Measurements from ENCODE around the gene SHQ1.

SHQ1 gene

DNA sequence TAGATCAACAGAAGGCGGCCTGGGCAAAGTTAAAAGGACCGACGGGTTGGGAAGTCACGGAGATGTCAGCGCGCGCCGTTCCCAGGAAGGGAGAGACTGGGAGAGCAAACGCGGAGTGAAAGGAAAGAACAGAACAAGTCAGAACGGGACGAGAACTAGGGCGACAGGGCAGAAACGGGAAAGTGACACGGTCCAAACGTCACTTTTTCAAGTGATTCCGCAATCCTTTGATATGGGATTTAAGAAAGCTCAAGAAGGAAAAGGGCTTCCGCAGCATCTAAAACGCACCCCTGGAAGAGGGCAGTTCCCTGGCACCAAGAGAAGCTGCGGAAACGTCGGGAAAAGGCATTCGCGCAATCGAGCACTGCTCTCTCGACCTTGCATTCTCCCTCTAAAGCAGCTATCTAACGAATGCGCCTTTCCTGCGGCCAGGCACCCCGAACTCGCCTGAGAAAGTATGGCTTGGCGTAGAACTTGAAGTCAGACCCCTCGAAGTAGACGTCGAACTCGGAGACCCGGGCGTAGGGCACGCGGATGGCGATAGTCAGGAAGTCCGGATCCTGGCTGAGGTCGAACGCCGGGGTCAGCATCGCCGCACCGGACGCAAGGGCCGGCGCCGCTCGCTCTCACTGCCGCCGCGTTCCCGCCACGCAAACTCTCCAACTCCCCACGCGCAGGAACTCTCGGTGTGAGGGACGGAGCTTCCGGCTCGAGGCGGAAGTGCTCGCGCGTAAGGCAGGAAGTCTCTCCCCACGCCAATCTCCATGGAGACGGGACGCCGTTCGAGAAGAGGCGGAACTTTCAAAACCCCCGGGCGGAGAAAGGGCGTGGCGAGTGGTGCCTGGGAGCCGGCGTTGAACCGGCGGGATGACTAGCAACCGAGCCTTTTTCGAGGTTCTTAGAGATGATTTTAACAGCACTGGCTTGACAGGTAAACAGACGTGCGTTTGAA, at the start of gene SHQ1:
Gene SHQ1 (minus strand): TSS at position 695 of the 952 bp plus-strand sequence. CDS start 105 bp downstream, at position 590.
- TF ChIP-seq EZH2 (IDR thresholded peaks at IDR 0.05; ENCODE audit: borderline replicate concordance, low read length) = no peak
- TF ChIP-seq, protein P1, sequence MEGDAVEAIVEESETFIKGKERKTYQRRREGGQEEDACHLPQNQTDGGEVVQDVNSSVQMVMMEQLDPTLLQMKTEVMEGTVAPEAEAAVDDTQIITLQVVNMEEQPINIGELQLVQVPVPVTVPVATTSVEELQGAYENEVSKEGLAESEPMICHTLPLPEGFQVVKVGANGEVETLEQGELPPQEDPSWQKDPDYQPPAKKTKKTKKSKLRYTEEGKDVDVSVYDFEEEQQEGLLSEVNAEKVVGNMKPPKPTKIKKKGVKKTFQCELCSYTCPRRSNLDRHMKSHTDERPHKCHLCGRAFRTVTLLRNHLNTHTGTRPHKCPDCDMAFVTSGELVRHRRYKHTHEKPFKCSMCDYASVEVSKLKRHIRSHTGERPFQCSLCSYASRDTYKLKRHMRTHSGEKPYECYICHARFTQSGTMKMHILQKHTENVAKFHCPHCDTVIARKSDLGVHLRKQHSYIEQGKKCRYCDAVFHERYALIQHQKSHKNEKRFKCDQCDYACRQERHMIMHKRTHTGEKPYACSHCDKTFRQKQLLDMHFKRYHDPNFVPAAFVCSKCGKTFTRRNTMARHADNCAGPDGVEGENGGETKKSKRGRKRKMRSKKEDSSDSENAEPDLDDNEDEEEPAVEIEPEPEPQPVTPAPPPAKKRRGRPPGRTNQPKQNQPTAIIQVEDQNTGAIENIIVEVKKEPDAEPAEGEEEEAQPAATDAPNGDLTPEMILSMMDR (IDR thresholded peaks at IDR 0.05; ENCODE audit: low read length) = no peak
- no peaks in the 10 kb centered on the region for H3K9me3 ChIP-seq (ENCODE audit: low read length)
- H3K4me3 ChIP-seq (ENCODE audit: low read depth, low read length, poor library complexity, severe bottlenecking) = peak within 1 kb of the TSS; percentile 97
- H2AFZ ChIP-seq (ENCODE audit: low read length) = peak within 1 kb of the TSS; percentile 41; the same call in 1 of the 2 replicates
- no peaks in the 10 kb centered on the region for H3K9me2 ChIP-seq (ENCODE audit: low read depth, low read length)
- H3K4me2 ChIP-seq (ENCODE audit: low read length) = peak within 1 kb of the TSS; percentile 83
- H3K79me2 ChIP-seq (ENCODE audit: insufficient read depth, low read length) = peaks cover 27% of the 10 kb centered on the region
- H3K27ac ChIP-seq (ENCODE audit: low read depth, low read length, poor library complexity, severe bottlenecking) = peak within 1 kb of the TSS; percentile 27
- 0 out of 2 replicates have a peak, but pooled peaks cover 5% of the 10 kb centered on the region for H3K36me3 ChIP-seq (ENCODE audit: insufficient read depth, low read length)
- H4K20me1 ChIP-seq (ENCODE audit: insufficient read depth, low read length) = no peaks in the 10 kb centered on the region
- peak within 1 kb of the TSS; percentile 86 for H3K9ac ChIP-seq (ENCODE audit: low read length)
- H3K27me3 ChIP-seq (ENCODE audit: insufficient read depth, low read length) = no peaks in the 10 kb centered on the region
- H3F3A ChIP-seq (ENCODE audit: insufficient read depth, low read length) = no peaks in the 10 kb centered on the region
- H3K4me1 ChIP-seq (ENCODE audit: insufficient read depth, low read length, severe bottlenecking) = peaks cover 34% of the 10 kb centered on the region

DNA sequence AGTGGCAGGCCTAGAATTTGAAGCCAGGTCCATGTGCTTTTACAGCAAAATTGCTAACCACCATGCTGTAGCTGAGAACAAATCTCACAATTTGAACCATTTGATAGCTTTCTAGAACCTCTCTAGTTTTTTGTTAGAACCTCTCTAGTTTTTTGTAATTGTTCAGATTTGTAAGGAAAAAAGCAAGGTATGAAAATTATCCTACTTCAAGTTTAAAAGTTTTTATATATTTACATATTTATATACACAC, 49.4 kb upstream of the SHQ1 start:
- no peaks in the 10 kb centered on the region for H3K79me2 ChIP-seq (ENCODE audit: insufficient read depth, low read length)
- no peak overlapping the region for H3K4me3 ChIP-seq (ENCODE audit: low read depth, low read length, poor library complexity, severe bottlenecking)
- H3K4me1 ChIP-seq (ENCODE audit: insufficient read depth, low read length, severe bottlenecking) = no peaks in the 10 kb centered on the region
- no peaks in the 10 kb centered on the region for H3K36me3 ChIP-seq (ENCODE audit: insufficient read depth, low read length)
- no peaks in the 10 kb centered on the region for H3F3A ChIP-seq (ENCODE audit: insufficient read depth, low read length)
- H3K27ac ChIP-seq (ENCODE audit: low read depth, low read length, poor library complexity, severe bottlenecking) = no peak overlapping the region
- no peak overlapping the region for H2AFZ ChIP-seq (ENCODE audit: low read length)
- no peaks in the 10 kb centered on the region for H4K20me1 ChIP-seq (ENCODE audit: insufficient read depth, low read length)
- H3K9me3 ChIP-seq (ENCODE audit: low read length) = no peaks in the 10 kb centered on the region
- no peaks in the 10 kb centered on the region for H3K9me2 ChIP-seq (ENCODE audit: low read depth, low read length)
- no peak for TF ChIP-seq EZH2 (IDR thresholded peaks at IDR 0.05; ENCODE audit: borderline replicate concordance, low read length)
- TF ChIP-seq, protein P1 (IDR thresholded peaks at IDR 0.05; ENCODE audit: low read length) = no peak
- no peak overlapping the region for H3K9ac ChIP-seq (ENCODE audit: low read length)
- H3K4me2 ChIP-seq (ENCODE audit: low read length) = no peak overlapping the region
- no peaks in the 10 kb centered on the region for H3K27me3 ChIP-seq (ENCODE audit: insufficient read depth, low read length)

DNA sequence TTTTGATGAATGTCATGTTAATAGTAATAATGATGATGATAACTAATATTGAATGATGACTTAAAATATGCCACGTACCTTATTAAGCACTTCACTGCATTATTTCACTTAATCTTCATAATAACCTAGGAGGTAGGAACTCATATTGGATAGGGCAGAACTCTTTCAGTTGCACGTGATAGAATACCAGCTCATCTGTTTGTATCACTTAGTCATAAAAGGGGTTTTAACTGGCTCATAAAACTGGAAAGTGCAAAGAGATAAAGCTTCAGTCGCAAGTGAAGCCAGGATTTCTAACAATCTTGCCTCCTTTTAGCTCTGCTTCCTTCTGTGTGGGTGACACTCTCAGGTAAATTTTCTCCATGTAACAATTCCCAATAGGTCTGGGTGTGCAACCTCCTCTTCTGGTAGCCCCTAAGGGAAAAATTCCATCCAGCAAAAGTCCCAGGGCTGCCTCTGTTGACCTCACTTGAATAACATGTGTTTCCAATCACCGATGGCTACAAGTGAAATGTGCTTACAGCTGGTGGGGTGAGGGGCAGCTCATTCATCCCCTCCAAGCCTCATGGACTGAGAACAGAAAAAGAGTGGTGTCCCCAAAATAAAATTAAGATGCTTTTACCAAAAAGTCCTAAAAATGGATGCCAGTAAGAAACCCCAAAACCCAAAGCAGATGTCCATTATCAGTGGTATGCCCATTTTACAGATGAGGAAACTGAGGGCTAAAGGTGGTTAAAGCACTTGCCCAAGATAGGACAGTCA, 48.9 kb upstream of the SHQ1 start:
- no peaks in the 10 kb centered on the region for H3F3A ChIP-seq (ENCODE audit: insufficient read depth, low read length)
- no peak overlapping the region for H3K4me2 ChIP-seq (ENCODE audit: low read length)
- H3K4me1 ChIP-seq (ENCODE audit: insufficient read depth, low read length, severe bottlenecking) = no peaks in the 10 kb centered on the region
- no peak overlapping the region for H2AFZ ChIP-seq (ENCODE audit: low read length)
- H3K79me2 ChIP-seq (ENCODE audit: insufficient read depth, low read length) = no peaks in the 10 kb centered on the region
- H3K9me2 ChIP-seq (ENCODE audit: low read depth, low read length) = no peaks in the 10 kb centered on the region
- no peak overlapping the region for H3K27ac ChIP-seq (ENCODE audit: low read depth, low read length, poor library complexity, severe bottlenecking)
- H3K36me3 ChIP-seq (ENCODE audit: insufficient read depth, low read length) = no peaks in the 10 kb centered on the region
- H4K20me1 ChIP-seq (ENCODE audit: insufficient read depth, low read length) = no peaks in the 10 kb centered on the region
- no peaks in the 10 kb centered on the region for H3K27me3 ChIP-seq (ENCODE audit: insufficient read depth, low read length)
- no peak overlapping the region for H3K4me3 ChIP-seq (ENCODE audit: low read depth, low read length, poor library complexity, severe bottlenecking)
- TF ChIP-seq EZH2 (IDR thresholded peaks at IDR 0.05; ENCODE audit: borderline replicate concordance, low read length) = no peak
- TF ChIP-seq, protein P1 (IDR thresholded peaks at IDR 0.05; ENCODE audit: low read length) = no peak
- no peak overlapping the region for H3K9ac ChIP-seq (ENCODE audit: low read length)
- H3K9me3 ChIP-seq (ENCODE audit: low read length) = no peaks in the 10 kb centered on the region
